ENCODE results near the gene SAYSD1.

DNA sequence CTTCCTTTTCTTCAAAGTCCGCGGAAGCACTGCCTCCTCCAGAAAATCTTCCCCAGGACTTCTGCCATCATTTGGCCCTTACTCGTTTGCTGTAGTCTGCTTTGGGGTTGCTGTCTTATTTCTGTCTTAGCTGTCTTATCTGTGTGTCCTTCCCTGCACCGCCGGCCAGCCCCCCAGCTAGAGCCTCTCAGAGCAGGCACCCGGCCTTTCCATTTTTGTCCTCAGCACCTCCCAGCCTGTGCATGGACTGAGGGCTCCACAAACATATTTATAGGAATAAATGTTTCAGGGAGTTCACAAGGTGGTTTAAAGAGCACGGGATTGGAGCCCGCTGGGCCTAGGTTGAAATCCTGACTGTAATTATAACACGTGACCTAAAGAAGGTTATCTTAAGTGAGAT, 58.3 kb downstream of the SAYSD1 start:
- TF ChIP-seq, protein P1, sequence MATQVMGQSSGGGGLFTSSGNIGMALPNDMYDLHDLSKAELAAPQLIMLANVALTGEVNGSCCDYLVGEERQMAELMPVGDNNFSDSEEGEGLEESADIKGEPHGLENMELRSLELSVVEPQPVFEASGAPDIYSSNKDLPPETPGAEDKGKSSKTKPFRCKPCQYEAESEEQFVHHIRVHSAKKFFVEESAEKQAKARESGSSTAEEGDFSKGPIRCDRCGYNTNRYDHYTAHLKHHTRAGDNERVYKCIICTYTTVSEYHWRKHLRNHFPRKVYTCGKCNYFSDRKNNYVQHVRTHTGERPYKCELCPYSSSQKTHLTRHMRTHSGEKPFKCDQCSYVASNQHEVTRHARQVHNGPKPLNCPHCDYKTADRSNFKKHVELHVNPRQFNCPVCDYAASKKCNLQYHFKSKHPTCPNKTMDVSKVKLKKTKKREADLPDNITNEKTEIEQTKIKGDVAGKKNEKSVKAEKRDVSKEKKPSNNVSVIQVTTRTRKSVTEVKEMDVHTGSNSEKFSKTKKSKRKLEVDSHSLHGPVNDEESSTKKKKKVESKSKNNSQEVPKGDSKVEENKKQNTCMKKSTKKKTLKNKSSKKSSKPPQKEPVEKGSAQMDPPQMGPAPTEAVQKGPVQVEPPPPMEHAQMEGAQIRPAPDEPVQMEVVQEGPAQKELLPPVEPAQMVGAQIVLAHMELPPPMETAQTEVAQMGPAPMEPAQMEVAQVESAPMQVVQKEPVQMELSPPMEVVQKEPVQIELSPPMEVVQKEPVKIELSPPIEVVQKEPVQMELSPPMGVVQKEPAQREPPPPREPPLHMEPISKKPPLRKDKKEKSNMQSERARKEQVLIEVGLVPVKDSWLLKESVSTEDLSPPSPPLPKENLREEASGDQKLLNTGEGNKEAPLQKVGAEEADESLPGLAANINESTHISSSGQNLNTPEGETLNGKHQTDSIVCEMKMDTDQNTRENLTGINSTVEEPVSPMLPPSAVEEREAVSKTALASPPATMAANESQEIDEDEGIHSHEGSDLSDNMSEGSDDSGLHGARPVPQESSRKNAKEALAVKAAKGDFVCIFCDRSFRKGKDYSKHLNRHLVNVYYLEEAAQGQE (IDR thresholded peaks at IDR 0.05; ENCODE audit: insufficient read depth in 1 of 2, low read depth in 2 of 2, low read length in 2 of 2) = no peak
- no peak for TF ChIP-seq TAF1 (IDR thresholded peaks at IDR 0.05; ENCODE audit: borderline replicate concordance, insufficient read depth, low read length)

All from PFSK-1 (cell line).